ENCODE data around the gene GNS.

DNA sequence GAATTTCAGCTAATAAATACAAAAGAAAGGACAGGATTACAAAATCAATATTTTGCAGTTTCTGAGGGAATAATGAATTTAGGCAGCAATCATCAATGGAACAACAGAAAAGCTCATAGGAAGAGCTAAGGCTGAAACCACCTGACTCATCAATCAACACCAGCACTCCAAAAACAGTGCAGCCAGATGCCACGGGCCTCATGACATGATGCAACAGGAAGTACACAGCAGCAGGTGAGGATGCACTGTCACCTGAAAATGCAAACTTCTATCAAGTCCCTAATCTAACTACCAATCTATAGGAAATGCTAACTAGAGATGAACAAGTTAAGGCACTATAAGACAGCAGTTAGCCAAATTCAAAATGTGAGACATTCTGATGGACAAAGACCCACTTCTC is 21.7 kb downstream of the GNS start:
- TF ChIP-seq, protein P1, sequence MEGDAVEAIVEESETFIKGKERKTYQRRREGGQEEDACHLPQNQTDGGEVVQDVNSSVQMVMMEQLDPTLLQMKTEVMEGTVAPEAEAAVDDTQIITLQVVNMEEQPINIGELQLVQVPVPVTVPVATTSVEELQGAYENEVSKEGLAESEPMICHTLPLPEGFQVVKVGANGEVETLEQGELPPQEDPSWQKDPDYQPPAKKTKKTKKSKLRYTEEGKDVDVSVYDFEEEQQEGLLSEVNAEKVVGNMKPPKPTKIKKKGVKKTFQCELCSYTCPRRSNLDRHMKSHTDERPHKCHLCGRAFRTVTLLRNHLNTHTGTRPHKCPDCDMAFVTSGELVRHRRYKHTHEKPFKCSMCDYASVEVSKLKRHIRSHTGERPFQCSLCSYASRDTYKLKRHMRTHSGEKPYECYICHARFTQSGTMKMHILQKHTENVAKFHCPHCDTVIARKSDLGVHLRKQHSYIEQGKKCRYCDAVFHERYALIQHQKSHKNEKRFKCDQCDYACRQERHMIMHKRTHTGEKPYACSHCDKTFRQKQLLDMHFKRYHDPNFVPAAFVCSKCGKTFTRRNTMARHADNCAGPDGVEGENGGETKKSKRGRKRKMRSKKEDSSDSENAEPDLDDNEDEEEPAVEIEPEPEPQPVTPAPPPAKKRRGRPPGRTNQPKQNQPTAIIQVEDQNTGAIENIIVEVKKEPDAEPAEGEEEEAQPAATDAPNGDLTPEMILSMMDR (IDR thresholded peaks at IDR 0.05), result no peak
- no peak for TF ChIP-seq POLR2A (IDR thresholded peaks at IDR 0.05)

Data from esophagus squamous epithelium (tissue), 4 donors.